Measurements from ENCODE around the gene PCDHB15. TPM values are rescaled to one million over a fixed set of nuclear protein-coding genes. Genes with fewer than 3 reads are reported as not detected.
A peak's percentile ranks its signal among the peaks of the same experiment; 100 is the strongest.
"Not testable (repeated sequence)": the region's sequence is repeated elsewhere in the genome, so short reads cannot be mapped to it uniquely, and the experiment has no call there.

PCDHB15 gene
- total RNA-seq, 1 donor = 0.09 TPM

- H3K4me3 ChIP-seq (ENCODE audit: low read depth, low read length) = peak within 1 kb of the TSS; percentile 44
- DNase-seq (ENCODE audit: low read depth) = peak; percentile 30
- TF ChIP-seq CTCF (IDR thresholded peaks at IDR 0.05; ENCODE audit: insufficient read depth, low read length) = no peak
Observed at GRCh38 chr5:141223112-141223783, 21.9 kb upstream of the PCDHB15 start, which contains the start of gene PCDHB14. TSS of gene PCDHB14 (plus strand) at chr5:141223343. CDS start at chr5:141223506, 163 bp downstream.

- H3K4me3 ChIP-seq (ENCODE audit: low read depth, low read length); DNase-seq (ENCODE audit: low read depth): not testable (repeated sequence)
Observed at GRCh38 chr5:141224844-141225243, 20.4 kb upstream of the PCDHB15 start.

- not testable (repeated sequence) for H3K4me3 ChIP-seq (ENCODE audit: low read depth, low read length)
Observed at GRCh38 chr5:141225421-141225820, 19.8 kb upstream of the PCDHB15 start.

GRCh38 chr5:141234109-141234667, 11.0 kb upstream of the PCDHB15 start:
- H3K4me3 ChIP-seq (ENCODE audit: low read depth, low read length) = no peak overlapping the region
- DNase-seq (ENCODE audit: low read depth) = peak; percentile 12
- TF ChIP-seq CTCF (IDR thresholded peaks at IDR 0.05; ENCODE audit: insufficient read depth, low read length) = peak; percentile 15

More at GRCh38 chr5:141225421-141225820, 19.8 kb upstream of the PCDHB15 start:
- not testable (repeated sequence) for DNase-seq (ENCODE audit: low read depth)

GRCh38 chr5:141235922-141236321, 9.3 kb upstream of the PCDHB15 start:
- not testable (repeated sequence) for H3K4me3 ChIP-seq (ENCODE audit: low read depth, low read length); DNase-seq (ENCODE audit: low read depth)

GRCh38 chr5:141236516-141237313, 8.5 kb upstream of the PCDHB15 start:
- DNase-seq (ENCODE audit: low read depth) = no peak
- TF ChIP-seq CTCF (IDR thresholded peaks at IDR 0.05; ENCODE audit: insufficient read depth, low read length) = no peak
- H3K4me3 ChIP-seq (ENCODE audit: low read depth, low read length) = no peak overlapping the region

GRCh38 chr5:141241496-141241895, 3.7 kb upstream of the PCDHB15 start:
- DNase-seq (ENCODE audit: low read depth) = no peak
- no peak for TF ChIP-seq CTCF (IDR thresholded peaks at IDR 0.05; ENCODE audit: insufficient read depth, low read length)
- H3K4me3 ChIP-seq (ENCODE audit: low read depth, low read length) = no peak overlapping the region

GRCh38 chr5:141246971-141247370, 1.8 kb downstream of the PCDHB15 start:
- not testable (repeated sequence) for DNase-seq (ENCODE audit: low read depth); H3K4me3 ChIP-seq (ENCODE audit: low read depth, low read length)

- not testable (repeated sequence) for H3K4me3 ChIP-seq (ENCODE audit: low read depth, low read length); DNase-seq (ENCODE audit: low read depth)
Observed at GRCh38 chr5:141247434-141247833, 2.2 kb downstream of the PCDHB15 start.

Data from fibroblast of the aortic adventitia (primary cell).